ENCODE measurements around the gene HTR2C. TPM values are rescaled to one million over a fixed set of nuclear protein-coding genes. Genes with fewer than 3 reads are reported as not detected.

HTR2C gene
- total RNA-seq, 1 experiment from 2014 or later = 1.7 TPM

DNA sequence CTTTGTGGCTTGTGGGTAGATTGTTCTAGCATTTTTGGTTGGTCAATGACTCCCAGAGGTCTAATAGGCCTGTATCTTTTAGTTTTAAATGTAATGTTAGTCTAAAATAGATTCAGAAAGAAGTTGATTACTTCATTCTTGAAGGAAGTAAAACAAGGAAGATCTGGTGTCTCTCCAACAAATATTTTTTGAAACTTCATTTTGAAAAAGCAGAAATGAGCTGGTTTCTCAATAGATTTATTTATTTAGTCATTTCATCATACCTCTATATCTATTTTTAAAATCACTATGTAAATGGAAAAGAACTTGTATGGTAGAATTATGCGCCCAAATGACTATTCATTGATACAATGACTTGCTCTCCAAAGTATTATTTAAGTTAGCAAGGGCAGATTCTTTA is 7.2 kb downstream of the HTR2C start:
- Mint-ChIP-seq H3K9me3 (no peaks in the 10 kb centered on the region), H3K4me3 (no peak overlapping the region), H3K27ac (no peak overlapping the region), H3K27me3 (ENCODE audit: low read depth) (peaks cover 4% of the 10 kb centered on the region), H3K36me3 (peaks cover 15% of the 10 kb centered on the region), H3K4me1 (peaks cover 32% of the 10 kb centered on the region)
- ATAC-seq (no peak), DNase-seq (ENCODE audit: low spot score) (no peak)
- ChIA-PET CTCF (no interaction called here), POLR2A (no interaction called here)
- TF ChIP-seq, protein P1, sequence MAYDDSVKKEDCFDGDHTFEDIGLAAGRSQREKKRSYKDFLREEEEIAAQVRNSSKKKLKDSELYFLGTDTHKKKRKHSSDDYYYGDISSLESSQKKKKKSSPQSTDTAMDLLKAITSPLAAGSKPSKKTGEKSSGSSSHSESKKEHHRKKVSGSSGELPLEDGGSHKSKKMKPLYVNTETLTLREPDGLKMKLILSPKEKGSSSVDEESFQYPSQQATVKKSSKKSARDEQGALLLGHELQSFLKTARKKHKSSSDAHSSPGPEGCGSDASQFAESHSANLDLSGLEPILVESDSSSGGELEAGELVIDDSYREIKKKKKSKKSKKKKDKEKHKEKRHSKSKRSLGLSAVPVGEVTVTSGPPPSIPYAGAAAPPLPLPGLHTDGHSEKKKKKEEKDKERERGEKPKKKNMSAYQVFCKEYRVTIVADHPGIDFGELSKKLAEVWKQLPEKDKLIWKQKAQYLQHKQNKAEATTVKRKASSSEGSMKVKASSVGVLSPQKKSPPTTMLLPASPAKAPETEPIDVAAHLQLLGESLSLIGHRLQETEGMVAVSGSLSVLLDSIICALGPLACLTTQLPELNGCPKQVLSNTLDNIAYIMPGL (CRISPR knock-in tag; IDR thresholded peaks at IDR 0.05) = no peak
- TF ChIP-seq ZNF396 (CRISPR knock-in tag; IDR thresholded peaks at IDR 0.05; ENCODE audit: borderline replicate concordance) (no peak), ZNF263 (CRISPR knock-in tag; IDR thresholded peaks at IDR 0.05; ENCODE audit: low read depth) (no peak), ZBTB21 (CRISPR knock-in tag; IDR thresholded peaks at IDR 0.05; ENCODE audit: borderline replicate concordance) (no peak), FOXP1 (CRISPR knock-in tag; IDR thresholded peaks at IDR 0.05; ENCODE audit: borderline replicate concordance) (no peak), EMX1 (CRISPR knock-in tag; IDR thresholded peaks at IDR 0.05) (no peak), ELF4 (CRISPR knock-in tag; IDR thresholded peaks at IDR 0.05; ENCODE audit: low read depth) (no peak), ZNF121 (CRISPR knock-in tag; IDR thresholded peaks at IDR 0.05) (no peak), SMAD4 (CRISPR knock-in tag; IDR thresholded peaks at IDR 0.05) (no peak), TEAD1 (CRISPR knock-in tag; IDR thresholded peaks at IDR 0.05) (no peak)
- TF ChIP-seq, protein P2, sequence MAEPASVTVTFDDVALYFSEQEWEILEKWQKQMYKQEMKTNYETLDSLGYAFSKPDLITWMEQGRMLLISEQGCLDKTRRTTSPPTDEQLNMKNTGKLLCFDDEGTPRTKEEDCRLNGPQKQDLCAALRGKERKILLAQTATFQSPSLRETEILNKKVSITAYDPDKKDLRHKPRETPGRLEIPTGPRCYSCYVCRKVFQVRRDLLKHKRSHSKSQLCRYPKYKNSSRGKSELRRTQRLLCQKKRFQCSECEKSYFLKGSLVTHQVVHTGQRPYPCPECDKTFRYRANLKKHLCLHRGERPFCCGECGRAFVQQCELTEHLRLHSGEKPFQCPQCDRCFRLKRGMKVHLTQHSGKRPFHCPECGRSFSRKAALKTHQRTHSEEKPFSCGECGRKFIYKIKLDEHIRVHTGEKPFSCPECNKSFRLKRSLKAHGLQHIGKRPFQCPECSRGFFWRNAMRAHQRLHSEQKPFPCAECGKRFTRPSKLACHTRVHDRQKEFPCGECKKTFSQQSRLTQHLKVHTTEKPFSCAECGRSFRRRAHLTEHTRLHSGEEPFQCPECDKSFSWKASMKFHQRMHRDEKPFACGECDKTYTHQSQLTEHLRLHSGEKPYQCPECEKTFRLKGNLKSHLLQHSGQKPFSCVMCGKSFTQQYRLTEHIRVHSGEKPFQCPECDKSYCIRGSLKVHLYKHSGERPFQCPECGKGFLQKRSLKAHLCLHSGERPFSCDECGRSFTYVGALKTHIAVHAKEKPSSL (CRISPR knock-in tag; conservative IDR thresholded peaks at IDR 0.05) = no peak
- TF ChIP-seq, protein P3, sequence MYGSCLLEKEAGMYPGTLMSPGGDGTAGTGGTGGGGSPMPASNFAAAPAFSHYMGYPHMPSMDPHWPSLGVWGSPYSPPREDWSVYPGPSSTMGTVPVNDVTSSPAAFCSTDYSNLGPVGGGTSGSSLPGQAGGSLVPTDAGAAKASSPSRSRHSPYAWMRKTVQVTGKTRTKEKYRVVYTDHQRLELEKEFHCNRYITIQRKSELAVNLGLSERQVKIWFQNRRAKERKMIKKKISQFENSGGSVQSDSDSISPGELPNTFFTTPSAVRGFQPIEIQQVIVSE (CRISPR knock-in tag; IDR thresholded peaks at IDR 0.05; ENCODE audit: borderline replicate concordance) = no peak
- TF ChIP-seq, protein P4, sequence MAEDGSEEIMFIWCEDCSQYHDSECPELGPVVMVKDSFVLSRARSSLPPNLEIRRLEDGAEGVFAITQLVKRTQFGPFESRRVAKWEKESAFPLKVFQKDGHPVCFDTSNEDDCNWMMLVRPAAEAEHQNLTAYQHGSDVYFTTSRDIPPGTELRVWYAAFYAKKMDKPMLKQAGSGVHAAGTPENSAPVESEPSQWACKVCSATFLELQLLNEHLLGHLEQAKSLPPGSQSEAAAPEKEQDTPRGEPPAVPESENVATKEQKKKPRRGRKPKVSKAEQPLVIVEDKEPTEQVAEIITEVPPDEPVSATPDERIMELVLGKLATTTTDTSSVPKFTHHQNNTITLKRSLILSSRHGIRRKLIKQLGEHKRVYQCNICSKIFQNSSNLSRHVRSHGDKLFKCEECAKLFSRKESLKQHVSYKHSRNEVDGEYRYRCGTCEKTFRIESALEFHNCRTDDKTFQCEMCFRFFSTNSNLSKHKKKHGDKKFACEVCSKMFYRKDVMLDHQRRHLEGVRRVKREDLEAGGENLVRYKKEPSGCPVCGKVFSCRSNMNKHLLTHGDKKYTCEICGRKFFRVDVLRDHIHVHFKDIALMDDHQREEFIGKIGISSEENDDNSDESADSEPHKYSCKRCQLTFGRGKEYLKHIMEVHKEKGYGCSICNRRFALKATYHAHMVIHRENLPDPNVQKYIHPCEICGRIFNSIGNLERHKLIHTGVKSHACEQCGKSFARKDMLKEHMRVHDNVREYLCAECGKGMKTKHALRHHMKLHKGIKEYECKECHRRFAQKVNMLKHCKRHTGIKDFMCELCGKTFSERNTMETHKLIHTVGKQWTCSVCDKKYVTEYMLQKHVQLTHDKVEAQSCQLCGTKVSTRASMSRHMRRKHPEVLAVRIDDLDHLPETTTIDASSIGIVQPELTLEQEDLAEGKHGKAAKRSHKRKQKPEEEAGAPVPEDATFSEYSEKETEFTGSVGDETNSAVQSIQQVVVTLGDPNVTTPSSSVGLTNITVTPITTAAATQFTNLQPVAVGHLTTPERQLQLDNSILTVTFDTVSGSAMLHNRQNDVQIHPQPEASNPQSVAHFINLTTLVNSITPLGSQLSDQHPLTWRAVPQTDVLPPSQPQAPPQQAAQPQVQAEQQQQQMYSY (CRISPR knock-in tag; IDR thresholded peaks at IDR 0.05) = no peak
- TF ChIP-seq, protein P5, sequence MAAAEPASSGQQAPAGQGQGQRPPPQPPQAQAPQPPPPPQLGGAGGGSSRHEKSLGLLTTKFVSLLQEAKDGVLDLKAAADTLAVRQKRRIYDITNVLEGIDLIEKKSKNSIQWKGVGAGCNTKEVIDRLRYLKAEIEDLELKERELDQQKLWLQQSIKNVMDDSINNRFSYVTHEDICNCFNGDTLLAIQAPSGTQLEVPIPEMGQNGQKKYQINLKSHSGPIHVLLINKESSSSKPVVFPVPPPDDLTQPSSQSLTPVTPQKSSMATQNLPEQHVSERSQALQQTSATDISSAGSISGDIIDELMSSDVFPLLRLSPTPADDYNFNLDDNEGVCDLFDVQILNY (CRISPR knock-in tag; IDR thresholded peaks at IDR 0.05) = no peak
- TF ChIP-seq, protein P6, sequence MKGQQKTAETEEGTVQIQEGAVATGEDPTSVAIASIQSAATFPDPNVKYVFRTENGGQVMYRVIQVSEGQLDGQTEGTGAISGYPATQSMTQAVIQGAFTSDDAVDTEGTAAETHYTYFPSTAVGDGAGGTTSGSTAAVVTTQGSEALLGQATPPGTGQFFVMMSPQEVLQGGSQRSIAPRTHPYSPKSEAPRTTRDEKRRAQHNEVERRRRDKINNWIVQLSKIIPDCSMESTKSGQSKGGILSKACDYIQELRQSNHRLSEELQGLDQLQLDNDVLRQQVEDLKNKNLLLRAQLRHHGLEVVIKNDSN (CRISPR knock-in tag; IDR thresholded peaks at IDR 0.05) = no peak
- TF ChIP-seq, protein P7, sequence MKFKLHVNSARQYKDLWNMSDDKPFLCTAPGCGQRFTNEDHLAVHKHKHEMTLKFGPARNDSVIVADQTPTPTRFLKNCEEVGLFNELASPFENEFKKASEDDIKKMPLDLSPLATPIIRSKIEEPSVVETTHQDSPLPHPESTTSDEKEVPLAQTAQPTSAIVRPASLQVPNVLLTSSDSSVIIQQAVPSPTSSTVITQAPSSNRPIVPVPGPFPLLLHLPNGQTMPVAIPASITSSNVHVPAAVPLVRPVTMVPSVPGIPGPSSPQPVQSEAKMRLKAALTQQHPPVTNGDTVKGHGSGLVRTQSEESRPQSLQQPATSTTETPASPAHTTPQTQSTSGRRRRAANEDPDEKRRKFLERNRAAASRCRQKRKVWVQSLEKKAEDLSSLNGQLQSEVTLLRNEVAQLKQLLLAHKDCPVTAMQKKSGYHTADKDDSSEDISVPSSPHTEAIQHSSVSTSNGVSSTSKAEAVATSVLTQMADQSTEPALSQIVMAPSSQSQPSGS (CRISPR knock-in tag; IDR thresholded peaks at IDR 0.05; ENCODE audit: borderline replicate concordance, low read depth) = no peak

All from WTC11 (cell line).